HFFc6 (cell line): ENCODE data around the gene ITSN1. TPM values are rescaled to one million over a fixed set of nuclear protein-coding genes. Genes with fewer than 3 reads are reported as not detected.

Experiments
- DNase-seq: peaks from one replicate; pipeline ENCODE4 v3.0.0-alpha.2; 2018
- H3K27ac Mint-ChIP-seq: 2 replicates; pipeline ENCODE4 v1.8.0; 2020; ENCODE audit warnings: mild to moderate bottlenecking, mixed read lengths
- H3K27me3 Mint-ChIP-seq: 2 replicates; pipeline ENCODE4 v1.8.0; 2021; ENCODE audit warnings: mild to moderate bottlenecking, moderate library complexity, mixed read lengths; ENCODE audit not compliant: insufficient read depth
- H3K36me3 Mint-ChIP-seq: 2 replicates; pipeline ENCODE4 v1.8.0; 2021; ENCODE audit warnings: low read depth, mixed read lengths
- H3K4me1 Mint-ChIP-seq: 2 replicates; pipeline ENCODE4 v1.8.0; 2020; ENCODE audit warnings: low read depth, mixed read lengths
- H3K4me3 Mint-ChIP-seq: 2 replicates; pipeline ENCODE4 v1.8.0; 2020; ENCODE audit warnings: mild to moderate bottlenecking, moderate library complexity, mixed read lengths
- H3K9me3 Mint-ChIP-seq: 2 replicates; pipeline ENCODE4 v1.8.0; 2020; ENCODE audit warnings: mild to moderate bottlenecking, mixed read lengths
- CTCF ChIP-seq: fragments of 200-600 bp; sonication (generic); IDR thresholded peaks from 2 replicates; pipeline ENCODE4 v1.5.0; 2021; ENCODE audit warnings: antibody characterized with exemption, mild to moderate bottlenecking
- total RNA-seq, 6 experiments: library from RNA; stranded (reverse); fragmentation: NEBNext Ultra II Directional; extraction: Animal tissue kit (Norgen Biotek cat#: 25700); gene quantifications; 2 replicates in 1 of 6; 3 replicates in 5 of 6; pipeline ENCODE4 v1.2.3, GENCODE V29; 2021

Gene ITSN1
- total RNA-seq, 6 experiments from 2014 or later, result 47.7 to 54.8 (median 54.0) TPM

- Mint-ChIP-seq H3K9me3 (peaks cover 8% of the 10 kb centered on the region; the same call in 1 of the 2 replicates), H3K4me3 (no peak overlapping the region), H3K27me3 (peaks cover 4% of the 10 kb centered on the region), H3K36me3 (peaks cover 54% of the 10 kb centered on the region), H3K27ac (no peak overlapping the region), H3K4me1 (peaks cover 22% of the 10 kb centered on the region)
- TF ChIP-seq CTCF, result no peak
- DNase-seq, result no peak
Observed at GRCh38 chr21:33829844-33830243, 187.5 kb downstream of the ITSN1 start.

- peaks cover 4% of the 10 kb centered on the region; the same call in 1 of the 2 replicates for H3K4me1 Mint-ChIP-seq
- peaks cover 72% of the 10 kb centered on the region for H3K36me3 Mint-ChIP-seq
- DNase-seq, result no peak
- H3K27ac Mint-ChIP-seq, result no peak overlapping the region
- TF ChIP-seq CTCF, result no peak
- no peak overlapping the region for H3K4me3 Mint-ChIP-seq
- peaks cover 8% of the 10 kb centered on the region; the same call in 1 of the 2 replicates for H3K9me3 Mint-ChIP-seq
- H3K27me3 Mint-ChIP-seq, result peaks cover 6% of the 10 kb centered on the region
Observed at GRCh38 chr21:33831962-33832659, 189.8 kb downstream of the ITSN1 start.

- H3K27me3 Mint-ChIP-seq, result peaks cover 6% of the 10 kb centered on the region
- DNase-seq, result no peak
- no peak for TF ChIP-seq CTCF
- no peak overlapping the region for H3K4me3 Mint-ChIP-seq
- H3K4me1 Mint-ChIP-seq, result peaks cover 7% of the 10 kb centered on the region; the same call in 1 of the 2 replicates
- no peaks in the 10 kb centered on the region for H3K9me3 Mint-ChIP-seq
- H3K36me3 Mint-ChIP-seq, result peaks cover 75% of the 10 kb centered on the region
- H3K27ac Mint-ChIP-seq, result no peak overlapping the region
Observed at GRCh38 chr21:33834801-33835500, 192.7 kb downstream of the ITSN1 start.

GRCh38 chr21:33835920-33836319 lies 193.6 kb downstream of the ITSN1 start:
- H3K27me3 Mint-ChIP-seq, result peaks cover 10% of the 10 kb centered on the region
- H3K4me1 Mint-ChIP-seq, result peaks cover 13% of the 10 kb centered on the region
- DNase-seq, result no peak
- H3K36me3 Mint-ChIP-seq, result peaks cover 70% of the 10 kb centered on the region
- no peak for TF ChIP-seq CTCF
- no peaks in the 10 kb centered on the region for H3K9me3 Mint-ChIP-seq
- no peak overlapping the region for H3K27ac Mint-ChIP-seq
- no peak overlapping the region for H3K4me3 Mint-ChIP-seq

GRCh38 chr21:33836408-33836807 lies 194.1 kb downstream of the ITSN1 start:
- no peak for TF ChIP-seq CTCF
- H3K4me3 Mint-ChIP-seq, result no peak overlapping the region
- H3K36me3 Mint-ChIP-seq, result peaks cover 66% of the 10 kb centered on the region
- peaks cover 11% of the 10 kb centered on the region for H3K27me3 Mint-ChIP-seq
- H3K9me3 Mint-ChIP-seq, result no peaks in the 10 kb centered on the region
- peaks cover 13% of the 10 kb centered on the region for H3K4me1 Mint-ChIP-seq
- H3K27ac Mint-ChIP-seq, result no peak overlapping the region
- DNase-seq, result no peak
